Kidney (tissue), 14 donors: ENCODE results near the gene C4BPA. TPM values are rescaled to one million over a fixed set of nuclear protein-coding genes. Genes with fewer than 3 reads are reported as not detected.

ENCODE experiments used
- DNase-seq, 5 donors: peaks; one replicate each; pipeline ENCODE4 v3.0.0-alpha.2; 2013 to 2020
- FAIRE-seq: peaks from 2 replicates; lab custom pipeline; 2012; peaks lifted over from hg19 to GRCh38; lab: Jason Lieb, UNC
- H3K27ac ChIP-seq, 2 donors: one replicate each; pipeline ENCODE4 v1.7.0; 2013; ENCODE audit warnings: low read depth in 2 of 2, low read length in 2 of 2, inconsistent platforms in 1 of 2
- H3K27me3 ChIP-seq: one replicate; pipeline ENCODE4 v1.7.1; 2013; ENCODE audit warnings: low read length, inconsistent platforms; ENCODE audit not compliant: control insufficient read depth, insufficient read depth
- H3K36me3 ChIP-seq, 3 donors: one replicate each; pipeline versions ENCODE4 v1.7.0 to v1.7.1; 2013; ENCODE audit warnings: low read length in 3 of 3, control low read depth in 1 of 3, inconsistent platforms in 1 of 3; ENCODE audit not compliant: insufficient read depth in 3 of 3, control insufficient read depth in 2 of 3
- H3K4me1 ChIP-seq, 3 donors: one replicate each; pipeline versions ENCODE4 v1.7.0 to v1.7.1; 2013; ENCODE audit warnings: low read length in 3 of 3, inconsistent platforms in 1 of 3, low read depth in 1 of 3; ENCODE audit not compliant: control insufficient read depth in 2 of 3, insufficient read depth in 2 of 3
- H3K4me3 ChIP-seq, 3 donors: one replicate each; pipeline versions ENCODE4 v1.7.0 to v1.8.1; 2013; ENCODE audit warnings: low read length in 3 of 3, control low read depth in 1 of 3, inconsistent platforms in 1 of 3
- H3K9ac ChIP-seq, 3 donors: one replicate each; pipeline versions ENCODE4 v1.7.0 to v1.7.1; 2013; ENCODE audit warnings: low read length in 3 of 3, control low read depth in 1 of 3, inconsistent platforms in 1 of 3
- H3K9me3 ChIP-seq, 3 donors: one replicate each; pipeline versions ENCODE4 v1.7.0 to v1.7.1; 2013; ENCODE audit warnings: low read length in 3 of 3, control low read depth in 1 of 3, inconsistent platforms in 1 of 3; ENCODE audit not compliant: control insufficient read depth in 2 of 3, insufficient read depth in 1 of 3
- intact Hi-C: fragments of 100-400 bp; cut with DNase I; formaldehyde crosslinking; loops from one replicate; pipeline ENCODE4 v1.11.1; 2022
- polyA plus RNA-seq: library from polyadenylated mRNA; stranded (reverse); fragments of 350-450 nt; fragmentation: Illumina TruSeq; extraction: RNeasy Lipid Tissue Mini Kit (QIAGEN cat#74804); gene quantifications from one replicate; pipeline ENCODE4 v1.2.3, GENCODE V29; 2014; ENCODE audit warnings: low read depth, low replicate concordance; ENCODE audit not compliant: insufficient read depth
- total RNA-seq: library from RNA; stranded (reverse); fragmentation: NEBNext Ultra II Directional; extraction: Animal tissue kit (Norgen Biotek cat#: 25700); gene quantifications from one replicate; pipeline ENCODE4 v1.2.1, GENCODE V29; 2021
- TF ChIP-seq, protein P1 (sequence below): IDR thresholded peaks from 3 replicates; pipeline ENCODE4 v1.5.1; 2012; ENCODE audit warnings: mild to moderate bottlenecking, moderate library complexity, borderline replicate concordance; ENCODE audit not compliant: insufficient read depth; ENCODE audit errors: extremely low read depth
- donor health status: control.
- donor health status: control.
- donor health status: control.
- donor health status: control.
- donor health status: control.
- donor health status: DM: yes; HTN: yes; CAD: no.
- donor health status: Normal renal cell carcinoma (clear cell type).

Gene C4BPA
- total and polyA plus RNA-seq, 2 donors from 2014 or later, result 45.7 TPM; not detected in 1

DNA sequence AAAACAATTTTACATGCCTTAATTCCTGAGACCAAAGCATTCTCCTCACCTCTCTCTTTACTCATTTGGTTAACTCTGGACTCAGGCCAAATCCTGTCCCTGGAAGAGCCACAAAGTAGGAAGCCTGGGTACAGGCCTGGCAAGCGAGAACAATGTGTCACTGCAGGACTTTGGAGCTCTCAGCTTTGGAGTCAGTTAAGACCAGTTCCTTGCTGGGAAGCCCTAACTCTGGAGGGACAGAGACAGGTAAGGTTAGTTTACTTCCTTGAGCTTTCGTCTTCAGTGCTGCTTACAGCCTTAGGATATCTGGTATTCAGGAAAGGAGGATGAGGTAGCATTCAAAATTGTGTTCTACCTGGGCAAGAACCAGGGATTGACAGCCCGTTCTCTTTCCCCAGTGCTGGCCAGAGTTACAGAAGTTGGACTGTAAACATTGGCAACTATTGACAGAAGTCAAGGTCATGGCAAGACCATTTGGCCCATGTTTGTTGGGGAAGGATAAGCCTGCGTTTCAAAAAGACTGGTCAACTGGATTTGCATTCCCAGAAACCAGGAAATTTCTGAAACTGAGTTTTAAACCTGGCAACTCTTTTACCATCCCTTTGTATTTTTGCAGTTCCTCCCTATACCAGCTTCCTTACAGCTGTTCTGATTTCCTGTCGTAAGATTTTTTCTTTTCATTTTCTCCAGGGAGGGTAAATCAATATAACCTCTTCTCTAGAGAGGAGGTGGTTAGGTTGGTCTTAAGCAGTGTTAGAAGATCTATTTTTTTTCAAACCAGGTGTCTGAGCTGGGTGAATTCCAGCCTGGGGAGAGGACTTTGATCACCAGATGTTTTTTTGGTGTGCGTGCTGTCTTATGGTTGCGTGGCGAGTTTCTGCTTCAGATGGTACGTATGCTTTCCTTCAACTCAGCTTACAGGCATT is 15.1 kb upstream of the C4BPA start, which contains the start of gene C4BPB:
TSS of gene C4BPB (plus strand) at position 160 of the 926 bp plus-strand sequence. CDS start at position 832, 672 bp downstream.
- no peaks in the 10 kb centered on the region for H3K27me3 ChIP-seq
- H3K27ac ChIP-seq, result no peak within 1 kb of the TSS
- DNase-seq (no peak), FAIRE-seq (no peak)
- H3K36me3 ChIP-seq, result no peaks in the 10 kb centered on the region
- peaks cover 0 to 4% (median 3%) of the 10 kb centered on the region in 3 donors for H3K4me1 ChIP-seq
- no peak within 1 kb of the TSS for H3K9ac ChIP-seq
- intact Hi-C loops, result loop anchor here (10.0 kb wide), 1 partner anchor 316 kb away; no protein-coding TSS in a partner anchor
- TF ChIP-seq, protein P1, sequence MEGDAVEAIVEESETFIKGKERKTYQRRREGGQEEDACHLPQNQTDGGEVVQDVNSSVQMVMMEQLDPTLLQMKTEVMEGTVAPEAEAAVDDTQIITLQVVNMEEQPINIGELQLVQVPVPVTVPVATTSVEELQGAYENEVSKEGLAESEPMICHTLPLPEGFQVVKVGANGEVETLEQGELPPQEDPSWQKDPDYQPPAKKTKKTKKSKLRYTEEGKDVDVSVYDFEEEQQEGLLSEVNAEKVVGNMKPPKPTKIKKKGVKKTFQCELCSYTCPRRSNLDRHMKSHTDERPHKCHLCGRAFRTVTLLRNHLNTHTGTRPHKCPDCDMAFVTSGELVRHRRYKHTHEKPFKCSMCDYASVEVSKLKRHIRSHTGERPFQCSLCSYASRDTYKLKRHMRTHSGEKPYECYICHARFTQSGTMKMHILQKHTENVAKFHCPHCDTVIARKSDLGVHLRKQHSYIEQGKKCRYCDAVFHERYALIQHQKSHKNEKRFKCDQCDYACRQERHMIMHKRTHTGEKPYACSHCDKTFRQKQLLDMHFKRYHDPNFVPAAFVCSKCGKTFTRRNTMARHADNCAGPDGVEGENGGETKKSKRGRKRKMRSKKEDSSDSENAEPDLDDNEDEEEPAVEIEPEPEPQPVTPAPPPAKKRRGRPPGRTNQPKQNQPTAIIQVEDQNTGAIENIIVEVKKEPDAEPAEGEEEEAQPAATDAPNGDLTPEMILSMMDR, result no peak
- no peaks in the 10 kb centered on the region for H3K9me3 ChIP-seq
- no peak within 1 kb of the TSS for H3K4me3 ChIP-seq

DNA sequence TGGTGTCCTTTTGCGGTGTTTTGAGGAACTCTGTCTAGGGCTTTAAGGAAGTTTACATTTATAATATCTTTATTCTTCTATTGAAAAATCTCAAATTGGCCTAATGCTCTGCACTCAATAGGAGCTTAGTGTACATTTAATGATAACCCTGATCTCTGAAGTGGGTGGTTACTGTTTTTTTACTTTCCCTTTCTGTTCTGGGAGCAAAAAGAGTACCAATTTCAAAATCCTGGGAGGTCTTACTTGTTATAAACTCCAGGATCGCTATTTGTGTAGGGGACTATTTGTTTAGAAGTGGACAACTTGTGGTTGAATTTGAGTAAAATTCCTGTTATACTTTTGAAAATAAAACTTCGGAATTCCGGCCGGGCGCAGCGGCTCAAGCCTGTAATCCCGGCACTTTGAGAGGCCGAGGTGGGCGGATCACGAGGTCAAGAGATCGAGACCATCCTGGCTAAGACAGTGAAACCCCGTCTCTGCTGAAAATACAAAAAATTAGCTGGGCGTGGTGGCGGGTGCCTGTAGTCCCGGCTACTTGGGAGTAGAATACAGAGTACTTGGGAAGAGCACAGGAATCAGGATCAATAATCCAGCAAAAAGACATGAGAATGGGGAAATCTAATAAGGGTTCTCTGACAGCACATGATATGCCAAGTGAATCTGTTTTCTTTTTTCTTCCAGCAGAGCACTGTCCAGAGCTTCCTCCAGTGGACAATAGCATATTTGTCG is 14.2 kb upstream of the C4BPA start:
- Histone ChIP-seq H3K4me3 (no peak overlapping the region), H3K4me1 (peaks cover 0 to 4% (median 3%) of the 10 kb centered on the region in 3 donors), H3K27me3 (no peaks in the 10 kb centered on the region), H3K27ac (no peak overlapping the region), H3K9me3 (no peaks in the 10 kb centered on the region), H3K9ac (no peak overlapping the region), H3K36me3 (no peaks in the 10 kb centered on the region)
- intact Hi-C loops, result loop anchor here (10.0 kb wide), 1 partner anchor 315 kb away; no protein-coding TSS in a partner anchor
- TF ChIP-seq, protein P1, result no peak
- no peak for FAIRE-seq
- DNase-seq, result no peak

DNA sequence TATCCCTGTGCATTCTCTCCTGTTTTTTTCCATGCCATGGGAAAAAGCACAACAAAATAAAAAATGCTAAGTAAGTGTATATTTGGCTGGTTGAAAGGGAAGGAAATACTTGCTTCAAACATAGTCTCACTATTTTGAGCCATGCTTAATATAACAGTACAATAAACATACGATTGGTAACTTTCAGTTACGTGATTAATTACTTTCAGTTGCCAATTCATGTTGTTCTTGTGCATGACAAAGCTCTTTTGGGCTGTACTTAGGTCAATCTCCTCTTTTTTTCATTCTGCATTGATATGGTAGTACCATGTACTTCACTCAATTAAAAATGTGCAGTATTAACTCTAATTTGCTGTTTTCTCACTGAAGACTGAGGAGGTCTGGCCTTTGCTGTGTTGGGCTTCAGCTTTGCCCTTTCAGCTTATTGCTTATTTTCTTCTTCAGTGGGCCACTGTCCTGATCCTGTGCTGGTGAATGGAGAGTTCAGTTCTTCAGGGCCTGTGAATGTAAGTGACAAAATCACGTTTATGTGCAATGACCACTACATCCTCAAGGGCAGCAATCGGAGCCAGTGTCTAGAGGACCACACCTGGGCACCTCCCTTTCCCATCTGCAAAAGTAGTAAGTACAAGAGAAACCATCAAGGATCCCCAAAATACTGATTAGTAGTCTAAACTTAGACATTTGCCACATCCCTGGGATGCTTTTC is 12.7 kb upstream of the C4BPA start:
- no peak overlapping the region for H3K9ac ChIP-seq
- H3K27ac ChIP-seq, result no peak overlapping the region
- FAIRE-seq, result no peak
- no peak overlapping the region for H3K4me3 ChIP-seq
- H3K4me1 ChIP-seq, result peaks cover 0 to 4% (median 3%) of the 10 kb centered on the region in 3 donors
- TF ChIP-seq, protein P1, result no peak
- H3K9me3 ChIP-seq, result no peaks in the 10 kb centered on the region
- intact Hi-C loops, result no loop called here
- no peak for DNase-seq
- H3K27me3 ChIP-seq, result no peaks in the 10 kb centered on the region
- H3K36me3 ChIP-seq, result no peaks in the 10 kb centered on the region
